HUES48 (cell line): ENCODE data around the gene CSF1.

Experiments used
- H3K27ac ChIP-seq: one replicate; pipeline ENCODE4 v1.7.0; 2013; ENCODE audit warnings: low read depth, low read length, inconsistent platforms
- H3K27me3 ChIP-seq: 2 replicates; pipeline ENCODE4 v1.6.1; 2013; ENCODE audit warnings: mild to moderate bottlenecking, low read length; ENCODE audit not compliant: control insufficient read depth, insufficient read depth
- H3K36me3 ChIP-seq: 2 replicates; pipeline ENCODE4 v1.6.1; 2013; ENCODE audit warnings: low read length; ENCODE audit not compliant: control insufficient read depth, insufficient read depth
- H3K4me1 ChIP-seq: 2 replicates; pipeline ENCODE4 v1.6.1; 2013; ENCODE audit warnings: mild to moderate bottlenecking, low read length; ENCODE audit not compliant: control insufficient read depth, insufficient read depth
- H3K4me3 ChIP-seq: 2 replicates; pipeline ENCODE4 v1.5.1; 2013; ENCODE audit warnings: mild to moderate bottlenecking, low read depth, low read length
- H3K9ac ChIP-seq: 2 replicates; pipeline ENCODE4 v1.6.1; 2013; ENCODE audit warnings: mild to moderate bottlenecking, low read depth, low read length, moderate library complexity
- H3K9me3 ChIP-seq: 2 replicates; pipeline ENCODE4 v1.6.1; 2013; ENCODE audit warnings: low read length; ENCODE audit not compliant: control insufficient read depth, insufficient read depth

The CSF1 gene

DNA sequence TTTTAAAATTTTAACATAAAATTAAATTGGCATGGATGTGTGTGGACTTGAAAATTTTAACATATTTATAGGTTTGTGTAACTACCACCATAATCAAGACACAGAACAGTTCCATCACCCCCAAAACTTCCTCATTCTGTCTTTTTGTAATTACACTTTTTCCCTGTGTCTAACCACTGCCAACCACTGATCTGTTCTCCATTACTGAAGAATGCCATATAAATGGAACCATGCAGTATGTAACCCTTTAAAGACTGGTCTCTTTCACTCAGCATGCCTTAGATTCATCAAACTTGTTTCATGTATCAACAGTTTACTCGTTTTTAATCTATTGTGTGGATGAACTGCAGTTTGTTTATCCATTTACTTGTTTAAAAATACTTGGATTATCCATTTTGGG, 60.9 kb downstream of the CSF1 start:
- H3K9me3 ChIP-seq = no peaks in the 10 kb centered on the region
- H3K4me3 ChIP-seq = no peak overlapping the region
- H3K36me3 ChIP-seq = no peaks in the 10 kb centered on the region
- H3K4me1 ChIP-seq = no peaks in the 10 kb centered on the region
- H3K27me3 ChIP-seq = no peaks in the 10 kb centered on the region
- H3K27ac ChIP-seq = no peak overlapping the region
- H3K9ac ChIP-seq = no peak overlapping the region

DNA sequence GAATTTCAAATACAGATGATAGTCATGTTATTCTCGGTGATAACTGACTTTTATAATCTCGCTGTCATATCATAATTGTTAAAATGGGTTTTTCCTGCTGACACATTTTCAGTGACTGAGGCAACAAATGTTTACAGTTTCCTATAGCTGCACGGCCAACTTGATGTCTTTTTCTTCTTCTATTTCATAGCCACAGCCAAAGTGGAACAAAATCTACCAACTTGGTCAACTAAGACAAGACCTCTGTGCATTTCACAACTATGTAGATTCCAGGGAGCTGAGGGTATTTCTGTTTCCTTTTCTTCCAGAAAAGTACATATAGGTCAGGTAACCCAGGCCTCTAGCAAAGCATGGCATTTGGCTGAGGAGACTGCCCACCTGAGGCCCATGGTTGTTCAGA, 63.5 kb downstream of the CSF1 start:
- Histone ChIP-seq H3K27ac (no peak overlapping the region), H3K36me3 (no peaks in the 10 kb centered on the region), H3K27me3 (no peaks in the 10 kb centered on the region; the same call in 1 of the 2 replicates), H3K4me3 (no peak overlapping the region), H3K9ac (no peak overlapping the region), H3K4me1 (no peaks in the 10 kb centered on the region), H3K9me3 (no peaks in the 10 kb centered on the region)

DNA sequence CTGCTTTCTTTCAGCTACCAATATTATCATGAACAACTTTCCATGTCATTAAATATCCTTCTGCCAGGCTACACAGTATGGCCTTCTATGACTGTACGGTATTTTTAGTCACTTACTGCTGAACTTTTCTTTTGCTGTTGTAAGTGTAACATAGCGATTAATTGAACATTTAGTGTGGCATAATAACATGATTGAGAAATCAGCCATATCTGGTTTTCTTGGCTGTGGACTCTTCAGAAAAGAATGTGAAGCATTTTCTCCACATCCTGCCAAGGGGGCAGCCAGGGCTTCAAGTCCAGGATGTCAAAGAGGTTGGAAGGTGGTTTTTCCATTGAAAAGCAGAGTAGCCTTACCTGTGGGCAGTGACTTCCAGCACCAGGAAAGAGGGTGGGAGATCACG, 65.1 kb downstream of the CSF1 start:
- H3K4me3 ChIP-seq = no peak overlapping the region
- H3K27me3 ChIP-seq = no peaks in the 10 kb centered on the region; the same call in 1 of the 2 replicates
- H3K9ac ChIP-seq = no peak overlapping the region
- H3K36me3 ChIP-seq = no peaks in the 10 kb centered on the region
- no peaks in the 10 kb centered on the region for H3K4me1 ChIP-seq
- H3K27ac ChIP-seq = no peak overlapping the region
- H3K9me3 ChIP-seq = no peaks in the 10 kb centered on the region

DNA sequence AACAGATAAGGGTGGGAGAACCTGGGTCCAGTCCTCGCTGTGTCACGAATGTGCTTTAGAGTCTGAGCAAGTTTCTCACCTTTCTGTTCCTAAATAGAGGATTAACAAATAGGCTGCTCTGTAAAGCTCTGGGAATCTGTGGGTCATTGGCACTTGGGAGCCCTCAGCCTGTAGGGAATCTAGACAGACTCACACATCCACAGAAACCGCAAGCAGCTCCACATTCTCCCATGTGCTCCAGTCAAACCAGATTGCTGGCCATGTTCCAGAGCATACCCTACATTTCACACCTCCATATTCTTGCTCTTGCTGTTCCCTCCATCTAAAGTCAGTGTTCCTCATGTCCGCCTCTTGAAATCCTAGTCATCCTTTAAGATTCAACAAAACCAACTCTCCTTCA, 66.1 kb downstream of the CSF1 start:
- Histone ChIP-seq H3K9me3 (no peaks in the 10 kb centered on the region), H3K36me3 (no peaks in the 10 kb centered on the region), H3K27me3 (no peaks in the 10 kb centered on the region; the same call in 1 of the 2 replicates), H3K4me3 (no peak overlapping the region), H3K27ac (no peak overlapping the region), H3K4me1 (no peaks in the 10 kb centered on the region), H3K9ac (no peak overlapping the region)

DNA sequence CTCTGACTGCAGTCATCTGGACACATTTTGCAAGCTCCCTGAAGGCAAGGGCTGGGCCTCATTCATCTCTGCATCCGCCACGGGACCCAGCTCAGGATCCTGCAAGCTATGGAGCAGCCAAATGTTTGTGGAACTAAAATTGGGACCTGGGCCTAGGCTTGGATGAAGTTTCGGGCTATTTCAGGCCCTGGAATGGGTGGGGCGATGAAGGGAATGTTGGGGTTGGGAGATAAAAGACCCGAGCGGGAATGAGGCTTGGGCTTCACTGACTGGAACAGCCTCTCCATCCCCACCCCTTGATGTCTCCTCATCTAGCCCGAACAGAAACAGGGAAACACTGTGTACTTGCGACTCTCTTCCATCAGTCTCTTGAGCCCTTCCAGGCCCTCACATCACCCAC, 66.6 kb downstream of the CSF1 start:
- H3K4me3 ChIP-seq = no peak overlapping the region
- H3K27ac ChIP-seq = no peak overlapping the region
- H3K36me3 ChIP-seq = no peaks in the 10 kb centered on the region
- no peaks in the 10 kb centered on the region for H3K9me3 ChIP-seq
- no peaks in the 10 kb centered on the region for H3K4me1 ChIP-seq
- H3K9ac ChIP-seq = no peak overlapping the region
- no peaks in the 10 kb centered on the region; the same call in 1 of the 2 replicates for H3K27me3 ChIP-seq

DNA sequence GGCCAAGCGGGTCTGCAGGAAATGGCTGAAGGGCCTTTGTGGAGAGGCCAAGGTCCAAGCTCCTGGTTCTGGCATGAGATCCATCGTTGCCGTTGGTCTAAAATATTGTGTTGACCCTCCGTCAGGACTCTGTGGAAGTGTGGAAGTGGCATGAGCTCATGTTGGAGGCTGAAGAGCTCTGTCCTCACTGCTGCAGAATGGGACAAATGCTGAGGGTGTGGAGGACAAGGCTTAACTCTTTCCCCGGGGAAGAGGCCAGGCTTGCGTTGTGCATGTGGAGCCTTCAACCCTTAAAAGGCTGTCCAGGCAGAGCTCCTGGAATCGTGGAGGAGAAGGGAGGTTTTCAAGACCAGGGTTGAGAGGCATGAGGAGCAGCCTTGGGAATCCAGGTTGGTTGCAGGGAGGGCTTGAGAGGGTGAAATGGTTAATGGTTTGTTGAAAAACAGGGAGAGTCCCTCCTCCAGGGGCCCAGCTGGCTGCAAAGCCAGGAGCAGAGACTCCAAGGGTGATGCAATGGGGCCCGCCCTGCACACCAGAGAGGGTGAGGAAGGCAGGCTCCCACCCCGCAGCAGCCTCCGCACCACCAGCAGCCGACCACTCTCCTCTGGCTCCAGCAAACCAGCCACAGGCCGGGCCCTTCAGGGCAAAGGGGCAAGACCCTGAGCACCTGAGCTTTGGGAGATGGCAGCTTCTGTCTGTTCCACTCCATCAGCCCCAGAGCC, 67.2 kb downstream of the CSF1 start:
- no peaks in the 10 kb centered on the region for H3K36me3 ChIP-seq
- no peaks in the 10 kb centered on the region for H3K4me1 ChIP-seq
- no peaks in the 10 kb centered on the region; the same call in 1 of the 2 replicates for H3K27me3 ChIP-seq
- H3K4me3 ChIP-seq = no peak overlapping the region
- H3K27ac ChIP-seq = no peak overlapping the region
- no peak overlapping the region for H3K9ac ChIP-seq
- H3K9me3 ChIP-seq = no peaks in the 10 kb centered on the region

DNA sequence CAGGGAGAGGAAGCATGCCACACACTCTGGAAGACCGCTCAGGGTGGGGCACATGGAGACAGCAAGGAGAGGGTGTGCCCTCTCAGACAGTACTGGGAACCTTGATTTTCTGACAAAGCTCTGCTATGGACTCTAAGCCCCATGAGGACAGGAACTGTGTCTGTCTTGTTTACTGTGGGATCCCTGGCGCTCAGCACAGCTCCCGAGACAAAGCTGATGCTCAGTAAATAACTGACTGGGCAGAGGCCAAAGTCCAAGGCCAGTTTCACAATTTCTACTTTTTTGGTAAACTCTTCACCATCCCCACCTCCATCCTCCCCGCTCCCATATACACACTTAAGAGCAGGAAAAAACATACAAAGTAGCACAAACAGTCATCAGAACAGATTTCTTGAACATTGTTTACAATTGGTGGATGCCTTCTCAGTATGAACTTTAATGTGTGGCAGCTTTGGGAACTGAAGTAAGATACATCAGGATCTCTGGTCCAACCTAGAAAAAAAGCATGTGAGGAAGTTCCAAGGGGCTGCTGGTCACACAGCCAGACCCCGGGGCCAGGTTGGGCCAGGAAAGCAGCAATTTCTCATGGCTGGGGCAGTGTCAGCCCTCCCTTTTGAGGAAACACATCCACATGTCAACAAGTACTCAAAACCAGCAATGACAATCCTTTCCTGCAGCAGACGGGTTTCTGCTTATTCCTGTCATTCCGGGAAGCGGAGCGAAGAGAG, 68.3 kb downstream of the CSF1 start:
- peaks cover 6% of the 10 kb centered on the region; the same call in 1 of the 2 replicates for H3K27me3 ChIP-seq
- H3K4me1 ChIP-seq = peaks cover 5% of the 10 kb centered on the region
- H3K36me3 ChIP-seq = no peaks in the 10 kb centered on the region
- no peaks in the 10 kb centered on the region for H3K9me3 ChIP-seq
- H3K4me3 ChIP-seq = no peak overlapping the region
- H3K9ac ChIP-seq = no peak overlapping the region
- no peak overlapping the region for H3K27ac ChIP-seq

DNA sequence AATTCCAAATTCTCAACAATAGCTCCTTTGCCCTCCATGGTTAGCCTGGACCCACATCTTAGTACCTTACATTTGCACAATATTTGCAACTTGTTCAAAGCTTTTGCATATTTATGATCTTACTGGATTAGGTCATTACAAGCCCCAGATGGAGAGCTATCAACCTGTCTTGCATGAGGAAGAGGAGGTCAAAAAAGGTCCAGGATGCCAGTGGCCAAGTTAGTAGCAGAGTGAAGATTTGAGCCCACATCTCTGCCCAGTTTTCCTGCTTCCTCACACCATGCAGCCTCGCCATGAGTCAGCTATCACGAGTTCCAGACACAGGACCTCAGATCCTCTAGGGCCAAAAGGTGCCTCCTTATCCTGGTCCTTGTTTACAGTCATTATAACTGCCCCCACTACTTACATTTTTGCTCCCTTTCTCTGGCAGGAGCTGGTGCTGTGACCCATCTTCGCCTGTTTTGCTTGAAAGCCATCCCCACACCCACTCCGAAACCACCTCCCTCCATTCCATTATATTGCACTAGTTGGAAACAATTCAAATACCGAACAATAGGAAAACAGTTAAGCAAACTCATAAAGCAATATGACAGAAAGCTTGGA, 68.9 kb downstream of the CSF1 start:
- Histone ChIP-seq H3K4me3 (no peak overlapping the region), H3K9me3 (no peaks in the 10 kb centered on the region), H3K4me1 (peaks cover 9% of the 10 kb centered on the region), H3K36me3 (no peaks in the 10 kb centered on the region), H3K27ac (no peak overlapping the region), H3K9ac (no peak overlapping the region), H3K27me3 (peaks cover 7% of the 10 kb centered on the region; the same call in 1 of the 2 replicates)
